ENCODE measurements around the gene POGLUT3. TPM values are rescaled to one million over a fixed set of nuclear protein-coding genes. Genes with fewer than 3 reads are reported as not detected.
A peak's percentile ranks its signal among the peaks of the same experiment; 100 is the strongest.

Gene POGLUT3
- total RNA-seq, 6 experiments from 2014 or later, result 5.5 to 11.8 (median 9.9) TPM

- TF ChIP-seq POLR2A (IDR thresholded peaks at IDR 0.05), result no peak
- no peak for TF ChIP-seq CTCF (IDR thresholded peaks at IDR 0.05)
- DNase-seq (no peak), ATAC-seq (peak; percentile 29 to 55 (median 48))
- WGBS (ENCODE audit: insufficient coverage, low coverage, low lambda C conversion rate, missing lambda C conversion rate), result 73% methylated on average over 1 of the region's 2 CpGs
- H3K27ac ChIP-seq, result no peak overlapping the region
- no peaks in the 10 kb centered on the region for H3K27me3 ChIP-seq
- no peaks in the 10 kb centered on the region for H3K4me1 ChIP-seq
- intact Hi-C loops (cut with DNase I), result no loop called here
- no peaks in the 10 kb centered on the region for H3K9me3 ChIP-seq
- no peak overlapping the region for H3K4me3 ChIP-seq
- H3K36me3 ChIP-seq, result no peaks in the 10 kb centered on the region
These were observed 36.2 kb upstream of the POGLUT3 start for GRCh38 chr11:108534274-108534882.

GRCh38 chr11:108530426-108530825 is 32.2 kb upstream of the POGLUT3 start:
- H3K4me3 ChIP-seq, result no peak overlapping the region
- no peak overlapping the region for H3K27ac ChIP-seq
- H3K9me3 ChIP-seq, result no peaks in the 10 kb centered on the region
- no peaks in the 10 kb centered on the region for H3K4me1 ChIP-seq
- H3K36me3 ChIP-seq, result no peaks in the 10 kb centered on the region
- no peaks in the 10 kb centered on the region for H3K27me3 ChIP-seq
- intact Hi-C loops (cut with DNase I), result no loop called here
- 100% methylated on average over 3 of the region's 5 CpGs for WGBS (ENCODE audit: insufficient coverage, low coverage, low lambda C conversion rate, missing lambda C conversion rate)
- no peak for TF ChIP-seq POLR2A (IDR thresholded peaks at IDR 0.05)
- TF ChIP-seq CTCF (IDR thresholded peaks at IDR 0.05), result no peak
- ATAC-seq, result no peak
- DNase-seq, result no peak

- Histone ChIP-seq H3K4me3 (no peak overlapping the region), H3K9me3 (no peaks in the 10 kb centered on the region), H3K27me3 (no peaks in the 10 kb centered on the region), H3K4me1 (no peaks in the 10 kb centered on the region), H3K27ac (no peak overlapping the region), H3K36me3 (no peaks in the 10 kb centered on the region)
- TF ChIP-seq CTCF (IDR thresholded peaks at IDR 0.05) (no peak), POLR2A (IDR thresholded peaks at IDR 0.05) (no peak)
- WGBS (ENCODE audit: insufficient coverage, low coverage, low lambda C conversion rate, missing lambda C conversion rate), result 75% methylated on average over 5 of the region's 6 CpGs
- ATAC-seq (no peak), DNase-seq (no peak)
- intact Hi-C loops (cut with DNase I), result no loop called here
These were observed 29.2 kb upstream of the POGLUT3 start for GRCh38 chr11:108527382-108527781.

GRCh38 chr11:108525161-108525560 is 27.0 kb upstream of the POGLUT3 start:
- ATAC-seq, result no peak
- TF ChIP-seq POLR2A (IDR thresholded peaks at IDR 0.05) (no peak), CTCF (IDR thresholded peaks at IDR 0.05) (no peak)
- intact Hi-C loops (cut with DNase I), result no loop called here
- H3K27me3 ChIP-seq, result no peaks in the 10 kb centered on the region
- no peak for DNase-seq
- no peak overlapping the region for H3K4me3 ChIP-seq
- H3K27ac ChIP-seq, result no peak overlapping the region
- H3K36me3 ChIP-seq, result no peaks in the 10 kb centered on the region
- H3K4me1 ChIP-seq, result no peaks in the 10 kb centered on the region
- no peaks in the 10 kb centered on the region for H3K9me3 ChIP-seq
- no CpG with 5 or more reads among the region's 1 CpG for WGBS (ENCODE audit: insufficient coverage, low coverage, low lambda C conversion rate, missing lambda C conversion rate)

- Histone ChIP-seq H3K9me3 (no peaks in the 10 kb centered on the region), H3K27me3 (no peaks in the 10 kb centered on the region), H3K4me1 (no peaks in the 10 kb centered on the region), H3K27ac (no peak overlapping the region), H3K4me3 (no peak overlapping the region), H3K36me3 (no peaks in the 10 kb centered on the region)
- ATAC-seq (no peak), DNase-seq (no peak)
- TF ChIP-seq CTCF (IDR thresholded peaks at IDR 0.05), result no peak
- TF ChIP-seq POLR2A (IDR thresholded peaks at IDR 0.05), result no peak
- intact Hi-C loops (cut with DNase I), result no loop called here
These were observed 26.2 kb upstream of the POGLUT3 start for GRCh38 chr11:108524422-108524821.

Data from right lobe of liver (tissue), 6 donors.